CD4-positive, alpha-beta T cell (primary cell): ENCODE data around the gene CGB7. TPM values are rescaled to one million over a fixed set of nuclear protein-coding genes. Genes with fewer than 3 reads are reported as not detected.

Source experiments
- ATAC-seq: fragments of 200-7000 bp; cut with Tn5 transposase; one replicate; pipeline ENCODE4 v1.10.0; 2022; ENCODE audit warnings: mild to moderate bottlenecking; ENCODE audit not compliant: poor library complexity
- CTCF ChIA-PET: fragments of 350-600 bp; sonication (Branson Sonifier 250); formaldehyde crosslinking; loops from one replicate; lab custom pipeline; 2021; ENCODE audit warnings: antibody characterized with exemption, inconsistent platforms; lab: Charles Lee
- POLR2A ChIA-PET: fragments of 350-600 bp; sonication (Branson Sonifier 250); formaldehyde crosslinking; loops from one replicate; lab custom pipeline; 2021; ENCODE audit warnings: antibody characterized with exemption, inconsistent platforms; lab: Charles Lee
- DNase-seq, 14 experiments: peaks; one replicate each; pipeline ENCODE4 v3.0.0-alpha.2; 2013 to 2020; ENCODE audit warnings: mixed read lengths in 2 of 14
- H3K27ac ChIP-seq, 2 donors: one replicate each; pipeline versions ENCODE4 v1.5.1 to v1.7.0; 2013; ENCODE audit warnings: low read length in 2 of 2, low read depth in 1 of 2, mild to moderate bottlenecking in 1 of 2
- H3K27me3 ChIP-seq, 2 experiments: 1 replicate in 1 of 2; 2 replicates in 1 of 2; pipeline versions ENCODE4 v1.6.1 to v1.7.0; 2013; ENCODE audit warnings: low read length in 2 of 2, control low read depth in 1 of 2, mild to moderate bottlenecking in 1 of 2, moderate library complexity in 1 of 2; ENCODE audit not compliant: insufficient read depth in 2 of 2, control insufficient read depth in 1 of 2
- H3K36me3 ChIP-seq: one replicate; pipeline ENCODE4 v1.6.1; 2013; ENCODE audit warnings: low read length, control low read depth; ENCODE audit not compliant: insufficient read depth
- H3K4me1 ChIP-seq: one replicate; pipeline ENCODE4 v1.6.1; 2013; ENCODE audit warnings: low read length, control low read depth; ENCODE audit not compliant: insufficient read depth
- H3K4me3 ChIP-seq: one replicate; pipeline ENCODE4 v1.5.1; 2013; ENCODE audit warnings: mild to moderate bottlenecking, low read length, moderate library complexity
- H3K9me3 ChIP-seq, 2 experiments: 1 replicate in 1 of 2; 2 replicates in 1 of 2; pipeline versions ENCODE4 v1.6.1 to v1.7.0; 2013; ENCODE audit warnings: low read length in 2 of 2, mild to moderate bottlenecking in 2 of 2, control low read depth in 1 of 2, moderate library complexity in 1 of 2; ENCODE audit not compliant: control insufficient read depth in 1 of 2, insufficient read depth in 1 of 2
- H3K27ac Mint-ChIP-seq: one replicate; pipeline ENCODE4 v1.8.0; 2020; ENCODE audit warnings: mixed read lengths
- H3K27me3 Mint-ChIP-seq: one replicate; pipeline ENCODE4 v1.8.0; 2021; ENCODE audit warnings: mixed read lengths
- H3K36me3 Mint-ChIP-seq: one replicate; pipeline ENCODE4 v1.8.0; 2021; ENCODE audit warnings: low read depth, mixed read lengths
- H3K4me1 Mint-ChIP-seq: one replicate; pipeline ENCODE4 v1.8.0; 2021; ENCODE audit warnings: low read depth, mixed read lengths
- H3K4me3 Mint-ChIP-seq: one replicate; pipeline ENCODE4 v1.8.0; 2020; ENCODE audit warnings: mild to moderate bottlenecking, mixed read lengths
- H3K9me3 Mint-ChIP-seq: one replicate; pipeline ENCODE4 v1.8.0; 2020; ENCODE audit warnings: mixed read lengths
- CTCF ChIP-seq: fragments of 200-600 bp; IDR thresholded peaks from one replicate; pipeline ENCODE4 v1.8.0; 2022; ENCODE audit warnings: antibody characterized with exemption, mild to moderate bottlenecking
- intact Hi-C, 2 experiments: fragments of 100-400 bp; cut with DNase I in 1 of 2; cut with micrococcal nuclease in 1 of 2; formaldehyde crosslinking; loops; one replicate each; pipeline versions ENCODE4 v1.15.1 to v1.9.0; 2023 to 2025; cut with DNase I, micrococcal nuclease
- microRNA-seq: library from miRNA; unstranded; fragments of <30 nt; microRNA quantifications from one replicate; pipeline ENCODE4 v1.2.0, GENCODE V29; 2021; ENCODE audit warnings: borderline microRNAs expressed, borderline replicate concordance
- total RNA-seq, 174 experiments: library from RNA in 2 of 174; stranded (reverse) in 2 of 174; gene quantifications; one replicate each; pipeline ENCODE4 v1.2.3 and lab custom pipeline; 2021 to 2026

Gene CGB7
- total RNA-seq, 2 experiments from 2014 or later = not detected

- Mint-ChIP-seq H3K27ac (no peak overlapping the region), H3K36me3 (peaks cover 58% of the 10 kb centered on the region), H3K9me3 (no peaks in the 10 kb centered on the region), H3K4me3 (no peak overlapping the region), H3K4me1 (no peaks in the 10 kb centered on the region), H3K27me3 (no peaks in the 10 kb centered on the region)
- H3K9me3 ChIP-seq = no peaks in the 10 kb centered on the region
- peaks cover 45% of the 10 kb centered on the region for H3K36me3 ChIP-seq
- H3K27ac ChIP-seq = no peak overlapping the region
- no peaks in the 10 kb centered on the region for H3K4me1 ChIP-seq
- no peak for DNase-seq
- H3K27me3 ChIP-seq = no peaks in the 10 kb centered on the region
- intact Hi-C loops = no loop called here
- POLR2A ChIA-PET = no interaction called here
- no peak overlapping the region for H3K4me3 ChIP-seq
- no peak for TF ChIP-seq CTCF
- CTCF ChIA-PET = no interaction called here
- no peak for ATAC-seq
Observed at GRCh38 chr19:49009828-49010227, 47.7 kb downstream of the CGB7 start.

GRCh38 chr19:49006905-49007304, 50.6 kb downstream of the CGB7 start:
- TF ChIP-seq CTCF = no peak
- intact Hi-C loops = no loop called here
- ChIA-PET POLR2A (interaction anchor here (1.6 kb wide), 1 partner anchor 14 kb away, joined by 3 read pairs; the partner anchor contains the start of genes GYS1 and RUVBL2), CTCF (no interaction called here)
- Histone ChIP-seq H3K9me3 (no peaks in the 10 kb centered on the region), H3K27me3 (no peaks in the 10 kb centered on the region), H3K27ac (no peak overlapping the region), H3K4me1 (no peaks in the 10 kb centered on the region), H3K36me3 (peaks cover 58% of the 10 kb centered on the region), H3K4me3 (no peak overlapping the region)
- Mint-ChIP-seq H3K9me3 (no peaks in the 10 kb centered on the region), H3K36me3 (peaks cover 72% of the 10 kb centered on the region), H3K27me3 (no peaks in the 10 kb centered on the region), H3K4me1 (no peaks in the 10 kb centered on the region), H3K27ac (no peak overlapping the region), H3K4me3 (no peak overlapping the region)
- ATAC-seq (no peak), DNase-seq (no peak)

- Histone ChIP-seq H3K4me3 (no peak overlapping the region), H3K27ac (no peak overlapping the region), H3K4me1 (no peaks in the 10 kb centered on the region), H3K36me3 (peaks cover 49% of the 10 kb centered on the region), H3K27me3 (no peaks in the 10 kb centered on the region), H3K9me3 (no peaks in the 10 kb centered on the region)
- CTCF ChIA-PET = no interaction called here
- no peak for TF ChIP-seq CTCF
- Mint-ChIP-seq H3K9me3 (no peaks in the 10 kb centered on the region), H3K4me3 (no peak overlapping the region), H3K4me1 (no peaks in the 10 kb centered on the region), H3K27me3 (no peaks in the 10 kb centered on the region), H3K36me3 (peaks cover 59% of the 10 kb centered on the region), H3K27ac (no peak overlapping the region)
- ATAC-seq (no peak), DNase-seq (no peak)
- POLR2A ChIA-PET = no interaction called here
- intact Hi-C loops = no loop called here
Observed at GRCh38 chr19:49004964-49005614, 52.5 kb downstream of the CGB7 start.

Small RNAs within 50 kb of the gene (microRNA-seq; reads per million reads assigned to microRNA genes)
- gene MIR6798 = not detected

Other genes with a start within 250 kb of the CGB7 start
- gene BCAT2, start 246.7 kb downstream of the CGB7 start, total RNA-seq = 10 to 100 TPM; 10.5 to 11.0 TPM
- gene HSD17B14, start 221.3 kb downstream of the CGB7 start, total RNA-seq = 1 to 10 TPM in 1 of 2 experiments, under 1 TPM in 1; 0.93 to 1.3 TPM
- 1 to 10 TPM; 1.4 to 2.7 TPM for gene PLEKHA4, start 189.1 kb downstream of the CGB7 start, total RNA-seq
- 100 to 1,000 TPM; 569 to 584 TPM for gene PPP1R15A, start 185.3 kb downstream of the CGB7 start, total RNA-seq
- not detected for gene TULP2, start 159.0 kb downstream of the CGB7 start, total RNA-seq
- 10 to 100 TPM; 73.7 to 77.0 TPM for gene NUCB1, start 157.4 kb downstream of the CGB7 start, total RNA-seq
- gene DHDH, start 124.0 kb downstream of the CGB7 start, total RNA-seq = 1 to 10 TPM; 1.1 to 1.8 TPM
- gene BAX, start 102.9 kb downstream of the CGB7 start, total RNA-seq = 10 to 100 TPM; 52.9 to 60.4 TPM
- 100 to 1,000 TPM; 616 to 627 TPM for gene FTL, start 92.4 kb downstream of the CGB7 start, total RNA-seq
- 10 to 100 TPM; 13.2 to 14.1 TPM for gene GYS1, start 64.4 kb downstream of the CGB7 start, total RNA-seq
- gene RUVBL2, start 63.9 kb downstream of the CGB7 start, total RNA-seq = 10 to 100 TPM; 10.7 to 12.3 TPM
- gene LHB, start 40.7 kb downstream of the CGB7 start, total RNA-seq = not detected
- gene CGB3, start 33.4 kb downstream of the CGB7 start, total RNA-seq = not detected
- gene CGB2, start 25.9 kb downstream of the CGB7 start, total RNA-seq = not detected
- gene CGB1, start 20.9 kb downstream of the CGB7 start, total RNA-seq = not detected
- not detected for gene CGB5, start 13.9 kb downstream of the CGB7 start, total RNA-seq
- gene CGB8, start 8.6 kb downstream of the CGB7 start, total RNA-seq = not detected
- not detected for gene NTF4, start 7.1 kb upstream of the CGB7 start, total RNA-seq
- gene KCNA7, start 14.9 kb upstream of the CGB7 start, total RNA-seq = not detected
- gene SNRNP70, start 27.7 kb upstream of the CGB7 start, total RNA-seq = 100 to 1,000 TPM; 375 to 397 TPM
- gene LIN7B, start 56.6 kb upstream of the CGB7 start, total RNA-seq = 1 to 10 TPM; 6.4 to 6.6 TPM
- 1 to 10 TPM; 1.5 to 2.3 TPM for gene C19orf73, start 61.4 kb upstream of the CGB7 start, total RNA-seq
- 1 to 10 TPM; 2.0 to 2.8 TPM for gene PPFIA3, start 61.8 kb upstream of the CGB7 start, total RNA-seq
- gene HRC, start 97.6 kb upstream of the CGB7 start, total RNA-seq = not detected
- not detected for gene TRPM4, start 100.0 kb upstream of the CGB7 start, total RNA-seq